Measurements from ENCODE around the gene TXNL1. TPM values are rescaled to one million over a fixed set of nuclear protein-coding genes. Genes with fewer than 3 reads are reported as not detected.
A peak's percentile ranks its signal among the peaks of the same experiment; 100 is the strongest.

TXNL1 gene
- total RNA-seq, 1 experiment from 2014 or later: 72.8 TPM

GRCh38 chr18:56678836-56679565 is 40.6 kb upstream of the TXNL1 start:
- DNase-seq (ENCODE audit: low spot score) (no peak), ATAC-seq (no peak)
- no peak for TF ChIP-seq ELF4 (CRISPR knock-in tag; IDR thresholded peaks at IDR 0.05; ENCODE audit: low read depth)
- no peak for TF ChIP-seq NR3C1 (CRISPR knock-in tag; conservative IDR thresholded peaks at IDR 0.05; ENCODE audit: low read depth)
- TF ChIP-seq AR (CRISPR knock-in tag; IDR thresholded peaks at IDR 0.05): no peak
- no peak for TF ChIP-seq TCF7 (CRISPR knock-in tag; IDR thresholded peaks at IDR 0.05; ENCODE audit: low read depth)
- no peak for TF ChIP-seq SOX15 (CRISPR knock-in tag; IDR thresholded peaks at IDR 0.05)
- TF ChIP-seq GRHL2 (CRISPR knock-in tag; IDR thresholded peaks at IDR 0.05; ENCODE audit: insufficient replicate concordance, severe bottlenecking): no peak
- TF ChIP-seq SMAD3 (CRISPR knock-in tag; IDR thresholded peaks at IDR 0.05; ENCODE audit: borderline replicate concordance): no peak
- no peak for TF ChIP-seq ZMAT4 (CRISPR knock-in tag; IDR thresholded peaks at IDR 0.05)
- no peak for TF ChIP-seq CREB1 (CRISPR knock-in tag; IDR thresholded peaks at IDR 0.05)
- TF ChIP-seq SMAD4 (CRISPR knock-in tag; IDR thresholded peaks at IDR 0.05): no peak
- TF ChIP-seq IRF2 (CRISPR knock-in tag; IDR thresholded peaks at IDR 0.05; ENCODE audit: borderline replicate concordance, low read depth): no peak
- no peak for TF ChIP-seq ATF1 (CRISPR knock-in tag; IDR thresholded peaks at IDR 0.05)
- Mint-ChIP-seq H3K9me3 (no peaks in the 10 kb centered on the region), H3K27ac (no peak overlapping the region), H3K27me3 (ENCODE audit: low read depth) (no peaks in the 10 kb centered on the region), H3K4me1 (no peaks in the 10 kb centered on the region), H3K36me3 (no peaks in the 10 kb centered on the region), H3K4me3 (no peak overlapping the region)
- POLR2A ChIA-PET: no interaction called here
- CTCF ChIA-PET: no interaction called here

- Mint-ChIP-seq H3K4me1 (no peaks in the 10 kb centered on the region), H3K27ac (peak overlapping the region; percentile 81), H3K4me3 (no peak overlapping the region), H3K36me3 (no peaks in the 10 kb centered on the region), H3K27me3 (ENCODE audit: low read depth) (no peaks in the 10 kb centered on the region), H3K9me3 (no peaks in the 10 kb centered on the region)
- ATAC-seq (no peak), DNase-seq (ENCODE audit: low spot score) (no peak)
- TF ChIP-seq TEAD1 (CRISPR knock-in tag; IDR thresholded peaks at IDR 0.05) (no peak), FOXJ3 (CRISPR knock-in tag; IDR thresholded peaks at IDR 0.05; ENCODE audit: borderline replicate concordance) (no peak), TP53 (CRISPR knock-in tag; IDR thresholded peaks at IDR 0.05) (no peak), ZNF138 (CRISPR knock-in tag; conservative IDR thresholded peaks at IDR 0.05) (no peak), ZNF512 (CRISPR knock-in tag; IDR thresholded peaks at IDR 0.05; ENCODE audit: borderline replicate concordance) (no peak), ERG (CRISPR knock-in tag; IDR thresholded peaks at IDR 0.05) (no peak), GABPB1 (CRISPR knock-in tag; IDR thresholded peaks at IDR 0.05) (no peak), ZNF263 (CRISPR knock-in tag; IDR thresholded peaks at IDR 0.05; ENCODE audit: low read depth) (no peak), ZNF281 (CRISPR knock-in tag; IDR thresholded peaks at IDR 0.05) (no peak)
- CTCF ChIA-PET: no interaction called here
- POLR2A ChIA-PET: no interaction called here
Observed at GRCh38 chr18:56676639-56677038, 38.2 kb upstream of the TXNL1 start.

Data from WTC11 (cell line).